Thyroid gland (tissue), 4 donors: ENCODE results near the gene PAFAH1B1. TPM values are rescaled to one million over a fixed set of nuclear protein-coding genes. Genes with fewer than 3 reads are reported as not detected.

Experiments used
- DNase-seq, 2 donors: peaks; one replicate each; pipeline ENCODE4 v3.0.0-alpha.2; 2019
- H3K27ac ChIP-seq, 3 donors: fragments of 200-600 bp; sonication (generic); 1 replicate in 2 of 3; 2 replicates in 1 of 3; pipeline ENCODE4 v1.5.1; 2016 to 2019; ENCODE audit warnings: mild to moderate bottlenecking in 1 of 3, moderate library complexity in 1 of 3
- H3K27me3 ChIP-seq: fragments of 200-600 bp; sonication (generic); one replicate; pipeline ENCODE4 v1.5.1; 2019
- H3K36me3 ChIP-seq, 2 donors: fragments of 200-600 bp; sonication (generic); one replicate each; pipeline ENCODE4 v1.5.1; 2016 to 2019
- H3K4me1 ChIP-seq, 2 donors: fragments of 200-600 bp; sonication (generic); one replicate each; pipeline ENCODE4 v1.5.1; 2017 to 2019
- H3K4me3 ChIP-seq, 3 donors: fragments of 200-600 bp; sonication (generic); replicated peaks in 1 of 3; 1 replicate in 2 of 3; 2 replicates in 1 of 3; pipeline ENCODE4 v1.5.1; 2016; ENCODE audit warnings: mild to moderate bottlenecking in 1 of 3
- H3K9me3 ChIP-seq: fragments of 200-600 bp; sonication (generic); one replicate; pipeline ENCODE4 v1.5.1; 2017
- CTCF ChIP-seq, 6 experiments: fragments of 200-600 bp in 3 of 6; fragments of 450-650 bp in 3 of 6; sonication (generic) in 3 of 6; IDR thresholded peaks; one replicate each; pipeline ENCODE4 v1.5.1; 2016 to 2019; ENCODE audit warnings: antibody characterized with exemption in 6 of 6, mild to moderate bottlenecking in 2 of 6, inconsistent platforms in 1 of 6, moderate library complexity in 1 of 6
- POLR2A ChIP-seq, 2 donors: fragments of 450-650 bp; IDR thresholded peaks; one replicate each; pipeline ENCODE4 v1.6.1; 2017; ENCODE audit warnings: antibody characterized with exemption in 2 of 2, mild to moderate bottlenecking in 2 of 2, moderate library complexity in 1 of 2
- WGBS, 2 donors: methylation state at CpG; one replicate each; pipeline ENCODE4 v1.1.5; 2017; 5-methylcytosine and 5-hydroxymethylcytosine counted together
- intact Hi-C: fragments of 100-400 bp; cut with DNase I; formaldehyde crosslinking; loops from one replicate; pipeline ENCODE4 v1.15.1; 2023
- total RNA-seq, 4 donors: library from RNA; depleted of rRNA; stranded (reverse); fragments of >200 nt; gene quantifications; one replicate each; pipeline ENCODE4 v1.2.3, GENCODE V29; 2016

Gene PAFAH1B1
- total RNA-seq, 4 donors from 2014 or later, result 102 to 184 (median 109) TPM

- peaks cover 44 to 46% of the 10 kb centered on the region in 2 donors for H3K4me1 ChIP-seq
- H3K27me3 ChIP-seq, result no peaks in the 10 kb centered on the region
- H3K4me3 ChIP-seq, result no peak overlapping the region
- no peak overlapping the region for H3K27ac ChIP-seq
- 52 to 60% methylated on average over 4 to 10 of the region's 10 CpGs for WGBS, 2 donors
- TF ChIP-seq CTCF (IDR thresholded peaks at IDR 0.05) (no peak), POLR2A (IDR thresholded peaks at IDR 0.05) (no peak)
- no peaks in the 10 kb centered on the region for H3K36me3 ChIP-seq
- H3K9me3 ChIP-seq, result no peaks in the 10 kb centered on the region
- intact Hi-C loops, result loop anchor here (10.0 kb wide), 1 partner anchor 284 kb away; no protein-coding TSS in a partner anchor
- peak; percentile 41 to 45 for DNase-seq
These were observed 115.8 kb downstream of the PAFAH1B1 start for GRCh38 chr17:2709183-2709661.

- intact Hi-C loops, result no loop called here
- Histone ChIP-seq H3K27me3 (no peaks in the 10 kb centered on the region), H3K36me3 (no peaks in the 10 kb centered on the region), H3K9me3 (no peaks in the 10 kb centered on the region), H3K27ac (no peak overlapping the region), H3K4me1 (peaks cover 44 to 46% of the 10 kb centered on the region in 2 donors), H3K4me3 (peak overlapping the region in 1 of 3 donors; percentile 77)
- WGBS, 2 donors, result 54 to 58% methylated on average over 13 to 14 of the region's 16 CpGs
- TF ChIP-seq POLR2A (IDR thresholded peaks at IDR 0.05) (no peak), CTCF (IDR thresholded peaks at IDR 0.05) (no peak)
- no peak for DNase-seq
These were observed 116.8 kb downstream of the PAFAH1B1 start for GRCh38 chr17:2710071-2710802.

- intact Hi-C loops, result no loop called here
- 2% methylated on average over 14 of the region's 82 CpGs; no CpG with 5 or more reads in 1 of the 2 donors for WGBS, 2 donors
These were observed 117.6 kb downstream of the PAFAH1B1 start for GRCh38 chr17:2710803-2711607.

GRCh38 chr17:2711608-2712299 is 118.3 kb downstream of the PAFAH1B1 start, which contains the start of gene CLUH:
CLUH (minus strand) TSS chr17:2711764; CDS start chr17:2711661, 103 bp downstream.
- WGBS, 2 donors, result 3 to 5% methylated on average over 10 to 33 of the region's 76 CpGs
- Histone ChIP-seq H3K27ac (peak within 1 kb of the TSS; percentile 67 to 86 (median 78)), H3K36me3 (no peaks in the 10 kb centered on the region), H3K27me3 (no peaks in the 10 kb centered on the region), H3K9me3 (no peaks in the 10 kb centered on the region), H3K4me1 (peaks cover 44 to 46% of the 10 kb centered on the region in 2 donors), H3K4me3 (peak within 1 kb of the TSS; percentile 77 to 95 (median 81))
- TF ChIP-seq CTCF (IDR thresholded peaks at IDR 0.05) (peak in 1 of 6 experiments; percentile 38), POLR2A (IDR thresholded peaks at IDR 0.05) (peak in 1 of 2 donors; percentile 82)
- DNase-seq, result peak; percentile 97 to 98
- intact Hi-C loops, result no loop called here

More at GRCh38 chr17:2710803-2711607, 117.6 kb downstream of the PAFAH1B1 start:
- Histone ChIP-seq H3K4me3 (peak overlapping the region; percentile 62 to 81 (median 77)), H3K27ac (peak overlapping the region in 1 of 3 donors; percentile 48), H3K36me3 (no peaks in the 10 kb centered on the region), H3K27me3 (no peaks in the 10 kb centered on the region), H3K9me3 (no peaks in the 10 kb centered on the region), H3K4me1 (peaks cover 44 to 46% of the 10 kb centered on the region in 2 donors)
- TF ChIP-seq CTCF (IDR thresholded peaks at IDR 0.05), result no peak
- no peak for TF ChIP-seq POLR2A (IDR thresholded peaks at IDR 0.05)
- no peak for DNase-seq
